Measurements from ENCODE around the gene TPM4. TPM values are rescaled to one million over a fixed set of nuclear protein-coding genes. Genes with fewer than 3 reads are reported as not detected.
A peak's percentile ranks its signal among the peaks of the same experiment; 100 is the strongest.
"Not testable (repeated sequence)": the region's sequence is repeated elsewhere in the genome, so short reads cannot be mapped to it uniquely, and the experiment has no call there.

Gene TPM4
- total RNA-seq, 2 donors from 2014 or later: 1,050 to 1,475 TPM

DNA sequence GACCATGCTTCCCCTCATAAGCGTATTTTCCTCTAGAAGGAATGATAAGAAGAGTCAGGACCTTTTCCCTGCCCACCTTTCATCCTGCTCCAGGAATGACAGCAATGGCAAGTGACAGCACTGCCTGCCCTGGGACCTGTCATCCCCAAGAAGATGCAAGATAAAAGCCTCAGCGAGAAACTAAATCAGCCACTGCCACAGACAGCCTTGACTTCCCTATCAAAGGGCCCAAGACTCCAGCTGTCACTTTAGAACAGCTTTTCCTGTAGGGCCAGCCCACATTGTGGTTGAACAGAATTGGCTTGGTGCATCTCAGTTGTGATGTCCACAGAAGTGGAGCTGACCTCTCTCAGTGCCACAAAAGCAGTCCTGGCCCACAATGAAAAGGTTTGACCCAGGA, 36.5 kb downstream of the TPM4 start:
- intact Hi-C loops (cut with DNase I): loop anchor here (2.0 to 10.0 kb wide), 3 partner anchors 72 to 270 kb away; partner anchors contain the start of gene FAM32A (in 1 of the 2)
- no peak for DNase-seq (ENCODE audit: low spot score)

DNA sequence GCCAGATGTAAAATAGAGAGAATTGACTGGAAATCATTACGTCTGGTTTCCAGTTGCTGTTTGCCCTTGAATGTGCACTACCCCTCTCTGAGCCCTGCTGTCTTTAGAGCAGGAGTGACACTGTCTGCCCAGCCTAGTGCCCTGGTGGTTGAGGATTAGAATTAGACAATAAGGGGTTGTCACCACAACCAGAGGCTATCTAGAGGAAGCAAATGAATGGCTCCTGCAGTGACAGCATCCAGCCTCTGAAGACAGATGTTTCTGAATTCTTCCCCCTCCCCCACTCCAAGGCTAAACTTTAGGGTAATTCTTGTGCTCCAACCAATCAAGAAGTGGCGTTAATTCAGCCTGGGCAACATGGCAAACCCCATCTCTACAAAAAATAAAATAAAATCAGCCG, 37.4 kb downstream of the TPM4 start:
- intact Hi-C loops (cut with DNase I): loop anchor here (2.0 to 10.0 kb wide), 3 partner anchors 71 to 269 kb away; partner anchors contain the start of gene FAM32A (in 1 of the 2)
- DNase-seq (ENCODE audit: low spot score): no peak

DNA sequence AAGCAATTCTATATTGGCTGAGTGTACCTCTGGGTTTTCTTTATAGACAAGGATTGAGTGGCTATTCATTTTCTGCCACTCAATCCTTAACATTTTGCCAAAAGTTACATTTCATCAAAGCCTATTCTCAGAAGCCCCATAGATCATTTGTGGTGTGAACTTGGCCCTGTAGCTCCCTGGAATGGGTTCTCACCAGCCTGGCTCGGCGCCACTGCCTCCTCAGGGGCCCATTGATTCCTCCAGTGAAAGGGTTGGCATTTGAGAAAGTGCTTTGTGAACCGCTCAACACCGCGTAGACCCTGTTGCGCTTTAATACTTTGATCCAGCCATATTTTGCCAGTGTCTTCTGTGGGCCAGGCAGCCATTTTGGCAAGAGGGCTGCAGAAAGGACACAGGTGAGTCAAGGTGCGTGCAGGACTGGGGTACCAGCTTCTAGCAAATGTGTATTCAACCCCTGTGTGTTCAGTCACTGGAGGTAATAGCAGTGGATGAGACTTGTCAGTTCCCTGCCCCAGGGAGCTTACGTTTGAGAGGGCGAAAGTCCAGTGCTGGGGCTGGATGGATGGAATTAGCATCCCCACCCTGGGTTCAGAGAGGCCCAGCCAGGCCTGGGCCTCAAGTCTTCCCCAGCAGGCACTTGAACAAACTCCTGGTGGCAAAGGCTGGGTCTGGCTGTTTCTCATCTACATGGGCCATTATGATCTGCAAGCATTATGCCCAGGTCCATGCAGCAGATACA, 39.2 kb downstream of the TPM4 start:
- intact Hi-C loops (cut with DNase I): loop anchor here in 1 of 2 donors (10.0 kb wide), 1 partner anchor 69 kb away; the partner anchor contains the start of gene FAM32A
- no peak for DNase-seq (ENCODE audit: low spot score)

DNA sequence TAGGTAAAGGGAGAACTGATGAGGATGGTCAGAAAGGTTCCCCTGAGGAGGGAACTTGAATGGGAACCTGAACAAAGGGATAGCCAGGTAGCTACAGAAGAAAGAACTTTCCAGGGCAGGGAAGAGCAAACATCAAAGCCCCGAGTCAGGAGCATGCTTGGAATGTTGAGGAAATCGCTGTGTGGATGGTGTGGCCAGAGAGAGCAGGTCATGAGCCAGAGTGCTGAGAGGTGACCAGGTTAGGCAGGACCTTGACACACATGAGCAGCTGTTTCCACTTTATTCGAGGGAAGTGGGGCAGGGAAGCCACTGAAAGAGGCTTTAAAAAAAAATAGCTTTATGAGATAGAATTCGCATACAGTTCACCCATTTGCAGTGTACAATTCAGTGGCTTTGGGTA, 39.8 kb downstream of the TPM4 start:
- DNase-seq (ENCODE audit: low spot score): no peak
- intact Hi-C loops (cut with DNase I): loop anchor here in 1 of 2 donors (10.0 kb wide), 1 partner anchor 69 kb away; the partner anchor contains the start of gene FAM32A

DNA sequence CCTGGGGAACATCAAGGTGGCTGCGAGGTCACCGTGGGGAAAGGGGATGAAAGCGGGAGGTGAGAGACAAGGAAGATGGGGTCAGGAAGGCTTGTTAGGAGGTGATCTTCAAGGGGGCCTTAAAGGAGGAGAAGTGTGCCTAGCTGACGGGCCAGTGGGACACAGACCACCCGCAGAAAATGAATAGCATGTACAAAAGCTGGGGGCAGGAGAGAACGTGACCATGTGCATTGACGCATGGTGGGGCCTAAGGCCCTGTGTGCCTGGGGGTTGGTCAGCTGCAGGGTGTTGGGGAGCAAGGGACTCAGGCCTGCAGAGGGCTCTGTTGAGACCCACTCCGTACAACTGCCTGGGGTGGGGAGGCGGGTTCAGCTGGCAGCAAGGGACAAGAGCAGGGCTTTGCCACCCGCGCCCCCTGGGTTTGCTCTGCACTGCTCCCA, 41.3 kb downstream of the TPM4 start:
- DNase-seq (ENCODE audit: low spot score): no peak
- intact Hi-C loops (cut with DNase I): loop anchor here in 1 of 2 donors (10.0 kb wide), 1 partner anchor 67 kb away; the partner anchor contains the start of gene FAM32A

DNA sequence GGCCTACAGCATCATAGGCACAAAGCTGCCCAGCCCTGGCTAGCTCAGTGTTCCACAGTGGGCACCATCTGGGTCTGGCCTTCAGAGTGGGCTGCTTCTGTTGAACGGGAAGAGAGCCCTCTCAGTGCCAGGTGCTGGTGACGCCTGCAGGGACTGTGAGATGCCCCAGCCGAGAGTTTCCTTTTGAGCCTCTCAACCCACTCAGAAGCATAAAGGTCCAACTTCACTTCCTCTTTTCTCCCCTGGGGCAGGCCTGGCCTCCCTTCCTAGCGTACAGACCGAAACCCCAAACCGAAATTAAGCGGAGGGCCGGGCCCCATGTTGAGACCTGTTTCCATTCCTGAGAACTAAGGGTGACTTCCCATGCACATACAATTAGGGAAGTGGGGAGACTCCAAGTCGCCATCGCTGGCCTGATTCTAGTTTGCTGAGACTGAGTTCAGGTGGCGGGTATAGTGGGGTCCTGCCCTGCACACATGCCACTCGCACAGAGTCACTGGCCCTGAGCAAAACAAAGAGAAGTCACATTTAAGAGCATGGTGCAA, 42.3 kb downstream of the TPM4 start:
- intact Hi-C loops (cut with DNase I): loop anchor here in 1 of 2 donors (10.0 kb wide), 1 partner anchor 66 kb away; the partner anchor contains the start of gene FAM32A
- peak; percentile 88 for DNase-seq (ENCODE audit: low spot score)

DNA sequence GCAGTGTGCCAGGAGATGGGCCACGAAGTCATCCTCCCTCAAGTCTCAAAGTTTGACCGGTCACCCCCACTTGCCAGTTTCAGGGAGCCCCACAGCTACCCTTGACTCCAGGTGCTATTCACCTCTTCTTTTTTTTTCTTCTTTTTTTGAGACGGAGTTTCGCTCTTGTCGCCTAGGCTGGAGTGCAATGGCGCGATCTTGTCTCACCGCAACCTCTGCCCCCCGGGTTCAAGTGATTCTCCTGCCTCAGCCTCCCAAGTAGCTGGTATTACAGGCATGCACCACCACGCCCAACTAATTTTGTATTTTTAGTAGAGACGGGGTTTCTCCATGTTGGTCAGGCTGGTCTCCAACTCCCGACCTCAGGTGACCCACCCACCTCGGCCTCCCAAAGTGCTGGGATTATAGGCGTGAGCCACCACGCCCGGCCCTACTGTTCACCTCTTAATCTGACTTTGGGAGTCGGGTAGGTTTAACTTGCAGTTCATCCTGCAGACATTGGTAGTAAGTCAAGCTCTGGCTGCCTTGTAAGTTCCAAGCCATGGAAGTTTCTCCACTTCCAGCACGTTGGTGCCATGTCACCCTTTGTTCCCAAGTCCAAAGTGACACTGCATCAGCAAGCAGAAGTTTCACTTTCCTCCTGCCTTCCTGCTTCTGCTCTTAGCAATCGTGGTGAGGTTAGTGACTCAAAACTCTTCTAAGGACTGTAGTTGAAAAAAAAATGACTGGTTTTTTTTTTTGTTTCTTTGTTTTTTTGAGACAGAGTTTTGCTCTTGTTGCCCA, 43.0 kb downstream of the TPM4 start:
- intact Hi-C loops (cut with DNase I): loop anchor here in 1 of 2 donors (10.0 kb wide), 1 partner anchor 66 kb away; the partner anchor contains the start of gene FAM32A
- not testable (repeated sequence) for DNase-seq (ENCODE audit: low spot score)

DNA sequence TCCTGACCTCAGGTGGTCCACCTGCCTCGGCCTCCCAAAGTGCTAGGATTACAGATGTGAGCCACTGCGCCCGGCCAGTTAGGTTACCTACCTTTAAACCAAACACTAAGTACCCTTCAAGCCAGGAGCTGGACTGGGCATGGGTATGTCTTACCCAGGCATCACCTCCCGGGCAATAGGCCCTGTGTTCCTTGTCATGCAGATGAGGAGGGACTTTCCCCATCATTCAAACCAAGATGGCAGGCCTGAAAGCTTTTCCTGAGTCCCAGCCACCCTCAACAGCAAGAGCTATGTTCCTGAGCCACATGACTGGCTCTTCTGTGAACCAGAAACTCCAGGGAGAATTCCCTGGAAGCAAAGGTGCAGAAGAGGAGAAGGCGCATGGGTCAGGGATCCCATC, 44.8 kb downstream of the TPM4 start:
- intact Hi-C loops (cut with DNase I): loop anchor here in 1 of 2 donors (10.0 kb wide), 1 partner anchor 1566 kb away; no protein-coding TSS in a partner anchor
- DNase-seq (ENCODE audit: low spot score): no peak

DNA sequence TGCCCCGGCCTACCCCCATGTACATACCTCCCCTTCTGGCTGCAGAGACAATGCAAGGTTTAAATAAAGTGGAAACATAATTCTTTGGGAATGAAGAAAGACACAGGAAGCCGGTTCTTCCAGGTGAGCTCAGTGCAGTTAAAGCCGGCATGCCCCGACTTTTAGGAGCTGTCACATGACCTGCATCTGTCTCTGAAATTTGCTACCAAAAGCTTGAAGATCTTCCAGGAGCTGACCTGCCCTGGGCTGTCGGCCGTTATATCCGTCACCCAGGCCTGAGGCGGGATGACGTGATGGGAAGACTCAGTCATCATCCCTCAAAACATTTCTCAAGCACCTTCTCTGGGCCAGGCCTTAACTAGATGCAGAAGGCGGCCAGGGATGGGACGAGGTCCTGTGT, 45.7 kb downstream of the TPM4 start:
- intact Hi-C loops (cut with DNase I): loop anchor here in 1 of 2 donors (10.0 kb wide), 1 partner anchor 1567 kb away; no protein-coding TSS in a partner anchor
- DNase-seq (ENCODE audit: low spot score): no peak

DNA sequence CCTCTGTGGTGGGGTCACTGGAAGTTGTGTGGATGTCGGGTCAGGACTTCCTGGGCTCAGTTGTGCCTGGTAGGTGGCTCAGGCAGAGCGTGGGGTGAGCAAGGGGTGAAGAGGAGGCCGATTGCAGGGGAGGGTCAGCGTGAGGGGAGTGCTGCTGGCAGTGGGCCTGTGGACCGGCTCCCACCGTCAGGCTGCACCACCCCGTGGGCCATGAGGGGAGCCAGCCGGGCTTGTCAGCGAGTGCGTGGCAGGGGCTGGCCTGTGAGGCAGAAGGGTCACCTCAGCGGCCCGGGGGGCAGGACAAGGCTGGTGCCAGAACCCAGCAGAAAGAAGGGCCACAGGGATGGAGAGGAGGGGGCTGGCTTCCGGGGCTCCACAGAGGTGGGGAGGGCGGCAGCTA, 48.7 kb downstream of the TPM4 start:
- intact Hi-C loops (cut with DNase I): loop anchor here in 1 of 2 donors (10.0 kb wide), 1 partner anchor 1570 kb away; no protein-coding TSS in a partner anchor
- DNase-seq (ENCODE audit: low spot score): no peak

DNA sequence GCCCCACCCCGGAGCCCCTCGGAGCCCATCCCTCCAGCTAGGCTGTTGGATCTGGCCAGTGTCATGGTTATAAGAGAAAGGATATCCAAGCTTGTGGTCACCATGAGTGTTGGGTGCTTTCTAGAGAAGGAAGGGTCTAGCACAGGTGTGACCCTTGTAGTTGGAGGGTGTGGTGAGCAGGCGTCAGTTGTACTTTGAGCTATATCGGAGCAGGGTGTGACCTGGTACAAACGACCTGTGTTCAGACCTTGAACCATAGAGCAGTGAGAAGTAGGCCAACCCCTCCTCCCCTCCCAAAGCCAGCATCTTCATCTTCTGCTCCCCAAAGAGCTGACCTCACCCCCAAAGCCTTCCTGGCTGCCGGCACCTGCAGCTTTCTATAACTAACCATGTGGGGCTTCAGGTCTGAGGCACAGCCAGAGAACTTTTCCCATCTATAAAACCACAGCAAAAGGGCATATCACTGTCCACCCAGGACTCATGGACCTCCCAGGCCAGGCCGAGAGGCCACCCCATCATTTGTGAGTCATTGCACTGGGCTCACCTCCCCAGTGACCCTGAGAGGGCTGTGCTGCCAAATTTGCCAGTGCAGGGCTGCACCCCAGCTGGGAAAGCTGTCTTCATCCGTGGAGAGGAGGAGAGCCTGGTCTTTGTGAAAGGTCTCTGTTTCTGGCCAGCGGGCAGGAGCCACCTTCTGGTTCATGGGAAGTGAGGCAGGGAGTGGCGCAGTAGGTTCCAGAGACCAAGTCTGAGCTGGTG, 49.6 kb downstream of the TPM4 start:
- DNase-seq (ENCODE audit: low spot score): no peak
- intact Hi-C loops (cut with DNase I): loop anchor here in 1 of 2 donors (10.0 kb wide), 1 partner anchor 1571 kb away; no protein-coding TSS in a partner anchor

DNA sequence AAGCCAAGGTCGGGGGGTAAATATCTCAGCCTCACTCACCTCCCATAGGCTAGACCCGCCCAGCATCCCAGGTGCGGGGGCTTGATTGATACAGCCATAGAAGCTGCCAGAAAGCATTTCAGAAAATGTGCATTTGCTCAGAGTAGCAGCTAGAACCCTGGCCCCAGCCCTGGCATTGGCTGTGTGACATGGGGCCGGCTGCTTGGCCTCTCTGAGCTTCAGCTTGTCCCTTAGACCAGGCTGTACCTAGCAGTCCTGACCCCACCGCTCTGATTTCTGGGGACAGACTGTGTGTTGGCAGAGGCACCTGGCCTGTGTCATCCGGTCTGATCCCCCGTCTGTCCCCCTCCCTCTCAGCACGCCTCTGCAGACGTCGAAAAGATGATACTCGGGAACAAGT, 50.8 kb downstream of the TPM4 start:
- no peak for DNase-seq (ENCODE audit: low spot score)
- intact Hi-C loops (cut with DNase I): loop anchor here in 1 of 2 donors (10.0 kb wide), 1 partner anchor 1572 kb away; no protein-coding TSS in a partner anchor

DNA sequence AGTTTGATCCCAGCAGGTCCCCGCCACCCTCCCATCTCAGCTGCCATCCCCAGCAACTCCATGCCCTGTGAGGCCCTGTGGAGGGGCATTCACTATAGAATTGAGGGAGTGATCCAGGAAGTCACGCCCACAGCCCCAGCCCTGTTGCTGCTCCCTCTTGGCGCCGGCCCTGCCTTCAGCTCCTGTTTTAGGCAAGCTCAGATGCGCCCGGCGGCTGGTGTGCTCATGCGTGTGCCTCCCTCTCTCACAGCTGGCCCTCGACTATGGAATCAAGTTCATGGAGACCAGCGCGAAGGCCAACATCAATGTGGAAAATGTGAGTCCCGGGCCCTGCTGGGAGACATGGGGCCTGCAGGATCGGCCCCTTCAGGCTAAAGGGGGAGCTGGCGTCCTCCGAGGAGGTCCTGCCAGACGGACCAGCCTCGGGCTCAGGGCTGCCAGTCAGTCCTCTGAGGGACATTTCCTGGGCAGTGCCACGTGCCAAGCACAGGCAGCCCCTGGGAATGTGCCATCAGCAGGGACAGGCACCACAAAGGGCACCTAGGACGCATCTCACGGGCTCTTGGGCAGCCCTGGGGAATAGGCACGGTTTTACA, 51.6 kb downstream of the TPM4 start:
- intact Hi-C loops (cut with DNase I): loop anchor here in 1 of 2 donors (10.0 kb wide), 1 partner anchor 1573 kb away; no protein-coding TSS in a partner anchor

DNA sequence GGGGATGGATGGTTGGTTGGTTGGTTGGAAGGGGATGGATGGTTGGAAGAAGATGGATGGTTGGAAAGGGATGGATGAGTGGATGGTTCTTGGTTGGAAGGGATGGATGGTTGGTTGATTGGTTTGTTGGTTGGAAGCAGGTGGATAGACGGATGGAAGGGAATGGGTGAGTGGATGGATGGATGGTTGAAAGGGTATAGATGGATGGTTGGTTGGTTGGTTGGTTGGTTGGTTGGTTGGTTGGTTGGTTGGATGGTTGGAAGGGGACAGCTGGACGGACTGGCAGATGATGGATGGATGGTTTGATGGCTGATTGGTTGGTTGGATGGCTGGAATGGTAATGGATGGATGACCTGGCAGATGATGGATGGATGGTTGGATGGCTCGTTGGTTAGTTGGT, 55.4 kb downstream of the TPM4 start:
- intact Hi-C loops (cut with DNase I): no loop called here
- no peak for DNase-seq (ENCODE audit: low spot score)

More for the DNA sequence above, 51.6 kb downstream of the TPM4 start:
- no peak for DNase-seq (ENCODE audit: low spot score)

DNA sequence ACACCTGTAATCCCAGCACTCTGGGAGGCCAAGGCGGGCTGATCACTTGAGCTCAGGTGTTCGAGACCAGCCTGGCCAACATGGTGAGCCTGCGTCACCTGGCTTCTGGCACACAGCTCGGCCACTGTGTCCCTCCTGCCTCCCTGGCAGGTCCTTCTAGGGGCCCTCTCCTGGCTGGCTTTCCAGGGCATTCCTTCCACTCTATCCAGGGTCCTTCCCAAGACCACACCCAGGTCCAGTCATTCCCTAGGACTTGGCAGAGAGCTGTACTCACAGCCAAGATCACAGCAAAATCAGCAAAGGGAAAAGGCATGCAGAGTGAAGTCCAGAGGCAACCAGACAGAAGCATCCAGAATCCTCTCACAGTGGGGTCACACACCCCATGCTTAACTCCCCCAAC, 57.5 kb downstream of the TPM4 start:
- no peak for DNase-seq (ENCODE audit: low spot score)
- intact Hi-C loops (cut with DNase I): no loop called here

DNA sequence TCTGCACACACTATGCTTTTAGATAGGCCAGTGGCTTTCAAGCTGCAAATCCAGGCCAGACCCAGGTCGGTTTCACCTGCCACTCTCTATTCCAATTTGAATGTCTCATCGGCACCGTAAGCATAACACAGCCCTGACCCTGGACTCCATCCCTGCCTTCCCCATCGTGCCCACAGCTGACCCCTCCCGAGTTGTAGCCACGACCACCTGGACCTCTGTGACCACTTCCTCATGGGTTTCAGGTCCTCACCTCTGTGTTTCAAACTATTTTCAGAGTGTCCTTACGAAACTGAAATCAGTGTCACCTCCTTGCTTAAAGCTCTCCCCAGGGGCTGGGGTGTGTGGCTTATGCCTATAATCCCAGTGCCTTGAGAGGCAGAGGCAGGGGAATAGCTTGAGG, 58.2 kb downstream of the TPM4 start:
- intact Hi-C loops (cut with DNase I): no loop called here
- DNase-seq (ENCODE audit: low spot score): no peak

DNA sequence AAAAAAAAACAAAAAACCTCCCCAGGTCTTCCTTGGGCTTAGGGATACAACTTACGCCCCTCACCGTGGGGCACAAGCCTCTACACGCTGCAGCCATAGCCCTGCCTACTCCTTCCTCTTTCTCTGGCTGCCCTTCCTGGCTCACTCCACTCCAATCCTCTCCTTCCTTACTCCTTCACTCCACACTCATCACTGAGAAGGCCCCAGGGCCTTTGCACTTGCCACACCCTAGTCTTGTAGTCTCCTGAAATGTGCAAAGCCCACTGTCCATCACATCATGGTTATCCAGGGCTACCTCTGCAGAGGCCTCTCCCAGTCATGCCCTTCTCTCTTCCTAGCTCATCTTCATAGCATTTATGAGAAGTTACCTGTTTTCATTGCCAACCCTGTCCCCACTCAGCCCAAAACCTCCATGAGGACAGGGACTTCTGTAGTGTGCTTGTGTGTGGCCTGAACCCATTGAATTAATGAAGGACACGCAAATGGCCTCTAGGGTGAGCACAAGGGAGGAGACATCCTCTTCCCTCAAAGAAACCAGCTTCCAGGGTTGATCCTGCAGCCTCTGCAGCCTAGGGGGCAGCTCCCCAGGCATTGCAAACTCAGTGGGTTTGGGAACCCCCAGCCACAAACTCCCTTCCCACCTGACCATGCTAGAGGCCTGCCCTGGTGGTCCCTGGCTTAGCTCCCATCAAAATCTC, 59.3 kb downstream of the TPM4 start:
- intact Hi-C loops (cut with DNase I): no loop called here
- no peak for DNase-seq (ENCODE audit: low spot score)

Measured in posterior vena cava (tissue), 2 donors.